ENCODE data around the gene FCSK. TPM values are rescaled to one million over a fixed set of nuclear protein-coding genes. Genes with fewer than 3 reads are reported as not detected.

FCSK gene
- total and polyA plus RNA-seq, 2 of the 13 experiments (the other 11 are each of a cell fraction or from before 2014, with no cell fraction given) = 9.1 to 19.2 TPM

DNA sequence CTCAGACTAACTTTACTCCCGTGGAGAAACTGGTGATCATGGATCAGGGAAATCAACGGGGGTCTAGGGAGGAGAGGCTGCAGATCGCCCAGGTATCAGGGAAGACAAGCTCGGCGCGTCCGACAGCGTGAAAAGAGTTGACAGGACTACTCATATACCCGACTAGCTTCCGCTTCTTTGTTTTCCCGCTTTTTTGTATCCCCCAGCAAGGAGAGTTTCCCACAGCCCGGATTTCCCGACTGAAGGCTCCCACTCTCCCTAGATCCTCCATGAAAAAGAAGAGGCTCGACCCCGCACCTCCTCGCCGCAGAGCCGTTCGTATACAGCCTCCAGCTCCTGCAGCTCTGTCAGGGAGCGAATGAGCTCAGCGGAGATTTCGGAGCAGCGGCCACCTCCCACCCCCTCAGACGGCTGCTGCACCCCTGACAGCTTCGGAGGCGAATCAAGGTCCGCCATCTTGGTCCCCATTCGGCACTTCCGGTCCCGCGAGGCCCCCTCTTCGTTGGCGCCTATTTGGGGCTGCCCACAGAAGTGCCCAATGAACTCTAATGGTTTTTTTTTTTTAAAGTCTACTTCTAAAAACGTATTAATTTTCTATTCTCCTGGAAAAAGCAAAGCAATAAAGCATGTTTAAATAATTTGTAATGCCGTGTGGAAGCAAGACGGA lies 68.8 kb downstream of the FCSK start, which contains the start of gene COG4 (continued):
- TF ChIP-seq, protein P1, sequence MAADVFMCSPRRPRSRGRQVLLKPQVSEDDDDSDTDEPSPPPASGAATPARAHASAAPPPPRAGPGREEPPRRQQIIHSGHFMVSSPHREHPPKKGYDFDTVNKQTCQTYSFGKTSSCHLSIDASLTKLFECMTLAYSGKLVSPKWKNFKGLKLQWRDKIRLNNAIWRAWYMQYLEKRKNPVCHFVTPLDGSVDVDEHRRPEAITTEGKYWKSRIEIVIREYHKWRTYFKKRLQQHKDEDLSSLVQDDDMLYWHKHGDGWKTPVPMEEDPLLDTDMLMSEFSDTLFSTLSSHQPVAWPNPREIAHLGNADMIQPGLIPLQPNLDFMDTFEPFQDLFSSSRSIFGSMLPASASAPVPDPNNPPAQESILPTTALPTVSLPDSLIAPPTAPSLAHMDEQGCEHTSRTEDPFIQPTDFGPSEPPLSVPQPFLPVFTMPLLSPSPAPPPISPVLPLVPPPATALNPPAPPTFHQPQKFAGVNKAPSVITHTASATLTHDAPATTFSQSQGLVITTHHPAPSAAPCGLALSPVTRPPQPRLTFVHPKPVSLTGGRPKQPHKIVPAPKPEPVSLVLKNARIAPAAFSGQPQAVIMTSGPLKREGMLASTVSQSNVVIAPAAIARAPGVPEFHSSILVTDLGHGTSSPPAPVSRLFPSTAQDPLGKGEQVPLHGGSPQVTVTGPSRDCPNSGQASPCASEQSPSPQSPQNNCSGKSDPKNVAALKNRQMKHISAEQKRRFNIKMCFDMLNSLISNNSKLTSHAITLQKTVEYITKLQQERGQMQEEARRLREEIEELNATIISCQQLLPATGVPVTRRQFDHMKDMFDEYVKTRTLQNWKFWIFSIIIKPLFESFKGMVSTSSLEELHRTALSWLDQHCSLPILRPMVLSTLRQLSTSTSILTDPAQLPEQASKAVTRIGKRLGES (CRISPR knock-in tag; IDR thresholded peaks at IDR 0.05; ENCODE audit: borderline replicate concordance) = no peak
- TF ChIP-seq, protein P2, sequence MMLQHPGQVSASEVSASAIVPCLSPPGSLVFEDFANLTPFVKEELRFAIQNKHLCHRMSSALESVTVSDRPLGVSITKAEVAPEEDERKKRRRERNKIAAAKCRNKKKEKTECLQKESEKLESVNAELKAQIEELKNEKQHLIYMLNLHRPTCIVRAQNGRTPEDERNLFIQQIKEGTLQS (CRISPR knock-in tag; IDR thresholded peaks at IDR 0.05) = no peak
- TF ChIP-seq MED8 (CRISPR knock-in tag; IDR thresholded peaks at IDR 0.05; ENCODE audit: insufficient replicate concordance) (no peak), GABPA (IDR thresholded peaks at IDR 0.05; ENCODE audit: low read depth, low read length) (peak; percentile 74), GABPA (CRISPR knock-in tag; IDR thresholded peaks at IDR 0.05; ENCODE audit: low read depth) (peak; percentile 94), SOX5 (CRISPR knock-in tag; IDR thresholded peaks at IDR 0.05; ENCODE audit: borderline replicate concordance) (no peak; the same call in 1 of the 2 replicates), ZNF891 (CRISPR knock-in tag; IDR thresholded peaks at IDR 0.05) (0 out of 2 replicates have a peak, but pooled peaks have one; percentile 52), ZNF296 (CRISPR knock-in tag; conservative IDR thresholded peaks at IDR 0.05) (no peak), RARG (CRISPR knock-in tag; IDR thresholded peaks at IDR 0.05; ENCODE audit: low read depth) (no peak), ZNF652 (CRISPR knock-in tag; IDR thresholded peaks at IDR 0.05; ENCODE audit: borderline replicate concordance, low read depth) (no peak), ZNF510 (CRISPR knock-in tag; IDR thresholded peaks at IDR 0.05; ENCODE audit: low read depth) (peak; percentile 67; the same call in 1 of the 2 replicates), ZMYM2 (CRISPR knock-in tag; IDR thresholded peaks at IDR 0.05) (0 out of 2 replicates have a peak, but pooled peaks have one; percentile 21), RBM39 (IDR thresholded peaks at IDR 0.05; ENCODE audit: low read depth, low read length, poor library complexity, severe bottlenecking) (peak; percentile 83), ZNF841 (CRISPR knock-in tag; IDR thresholded peaks at IDR 0.05; ENCODE audit: borderline replicate concordance) (no peak), HIVEP1 (CRISPR knock-in tag; IDR thresholded peaks at IDR 0.05) (no peak), MXI1 (IDR thresholded peaks at IDR 0.05; ENCODE audit: borderline replicate concordance, low read depth, low read length) (peak; percentile 53; the same call in 1 of the 3 replicates), ZNF878 (CRISPR knock-in tag; IDR thresholded peaks at IDR 0.05) (no peak), ZNF562 (CRISPR knock-in tag; IDR thresholded peaks at IDR 0.05; ENCODE audit: borderline replicate concordance) (no peak)
- TF ChIP-seq, protein P3, sequence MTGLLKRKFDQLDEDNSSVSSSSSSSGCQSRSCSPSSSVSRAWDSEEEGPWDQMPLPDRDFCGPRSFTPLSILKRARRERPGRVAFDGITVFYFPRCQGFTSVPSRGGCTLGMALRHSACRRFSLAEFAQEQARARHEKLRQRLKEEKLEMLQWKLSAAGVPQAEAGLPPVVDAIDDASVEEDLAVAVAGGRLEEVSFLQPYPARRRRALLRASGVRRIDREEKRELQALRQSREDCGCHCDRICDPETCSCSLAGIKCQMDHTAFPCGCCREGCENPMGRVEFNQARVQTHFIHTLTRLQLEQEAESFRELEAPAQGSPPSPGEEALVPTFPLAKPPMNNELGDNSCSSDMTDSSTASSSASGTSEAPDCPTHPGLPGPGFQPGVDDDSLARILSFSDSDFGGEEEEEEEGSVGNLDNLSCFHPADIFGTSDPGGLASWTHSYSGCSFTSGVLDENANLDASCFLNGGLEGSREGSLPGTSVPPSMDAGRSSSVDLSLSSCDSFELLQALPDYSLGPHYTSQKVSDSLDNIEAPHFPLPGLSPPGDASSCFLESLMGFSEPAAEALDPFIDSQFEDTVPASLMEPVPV (CRISPR knock-in tag; IDR thresholded peaks at IDR 0.05) = no peak; the same call in 1 of the 2 replicates
- TF ChIP-seq, protein P4, sequence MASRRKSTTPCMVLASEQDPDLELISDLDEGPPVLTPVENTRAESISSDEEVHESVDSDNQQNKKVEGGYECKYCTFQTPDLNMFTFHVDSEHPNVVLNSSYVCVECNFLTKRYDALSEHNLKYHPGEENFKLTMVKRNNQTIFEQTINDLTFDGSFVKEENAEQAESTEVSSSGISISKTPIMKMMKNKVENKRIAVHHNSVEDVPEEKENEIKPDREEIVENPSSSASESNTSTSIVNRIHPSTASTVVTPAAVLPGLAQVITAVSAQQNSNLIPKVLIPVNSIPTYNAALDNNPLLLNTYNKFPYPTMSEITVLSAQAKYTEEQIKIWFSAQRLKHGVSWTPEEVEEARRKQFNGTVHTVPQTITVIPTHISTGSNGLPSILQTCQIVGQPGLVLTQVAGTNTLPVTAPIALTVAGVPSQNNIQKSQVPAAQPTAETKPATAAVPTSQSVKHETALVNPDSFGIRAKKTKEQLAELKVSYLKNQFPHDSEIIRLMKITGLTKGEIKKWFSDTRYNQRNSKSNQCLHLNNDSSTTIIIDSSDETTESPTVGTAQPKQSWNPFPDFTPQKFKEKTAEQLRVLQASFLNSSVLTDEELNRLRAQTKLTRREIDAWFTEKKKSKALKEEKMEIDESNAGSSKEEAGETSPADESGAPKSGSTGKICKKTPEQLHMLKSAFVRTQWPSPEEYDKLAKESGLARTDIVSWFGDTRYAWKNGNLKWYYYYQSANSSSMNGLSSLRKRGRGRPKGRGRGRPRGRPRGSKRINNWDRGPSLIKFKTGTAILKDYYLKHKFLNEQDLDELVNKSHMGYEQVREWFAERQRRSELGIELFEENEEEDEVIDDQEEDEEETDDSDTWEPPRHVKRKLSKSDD (CRISPR knock-in tag; IDR thresholded peaks at IDR 0.05; ENCODE audit: low read depth) = peak; percentile 30; the same call in 1 of the 2 replicates

Data from HepG2 (cell line).